SK-N-SH treated with all-trans-retinoic acid at 6 μM for 48 hours (cell line): Measurements from ENCODE around the gene RBM4.

Source experiments
- ATAC-seq: fragments of 200-7000 bp; cut with Tn5 transposase; 3 replicates; pipeline ENCODE4 v1.9.1; 2020; ENCODE audit warnings: mild to moderate bottlenecking, moderate library complexity
- ARNTL ChIP-seq: fragments of 450-650 bp; formaldehyde crosslinking; IDR thresholded peaks from 2 replicates; pipeline ENCODE4 v1.5.0; 2020; ENCODE audit warnings: low read depth, mild to moderate bottlenecking, moderate library complexity, borderline replicate concordance
- BACH2 ChIP-seq: fragments of 250-450 bp; sonication (Bioruptor Pico); IDR thresholded peaks from 2 replicates; pipeline ENCODE4 v1.9.0; 2021; ENCODE audit warnings: mild to moderate bottlenecking, borderline replicate concordance
- CREB5 ChIP-seq: fragments of 250-450 bp; sonication (Bioruptor Pico); IDR thresholded peaks from 2 replicates; pipeline ENCODE4 v1.5.1; 2020; ENCODE audit warnings: low read depth, mild to moderate bottlenecking, moderate library complexity
- CSDC2 ChIP-seq: fragments of 250-450 bp; sonication (Bioruptor Pico); IDR thresholded peaks from 2 replicates; pipeline ENCODE4 v1.5.0; 2020; ENCODE audit warnings: mild to moderate bottlenecking, moderate library complexity
- ESRRG ChIP-seq: fragments of 250-450 bp; sonication (Bioruptor Pico); IDR thresholded peaks from 2 replicates; pipeline ENCODE4 v1.6.1; 2021; ENCODE audit warnings: mild to moderate bottlenecking
- GLIS3 ChIP-seq: fragments of 250-450 bp; sonication (Bioruptor Pico); IDR thresholded peaks from 2 replicates; pipeline ENCODE4 v1.5.0; 2020; ENCODE audit warnings: mild to moderate bottlenecking, moderate library complexity
- ISL1 ChIP-seq: fragments of 250-450 bp; sonication (Bioruptor Pico); IDR thresholded peaks from 2 replicates; pipeline ENCODE4 v2.1.2; 2022; ENCODE audit warnings: mild to moderate bottlenecking, moderate library complexity
- OSR1 ChIP-seq: fragments of 250-450 bp; sonication (Bioruptor Pico); IDR thresholded peaks from 2 replicates; pipeline ENCODE4 v1.8.0; 2022; ENCODE audit warnings: moderate library complexity, mild to moderate bottlenecking, inconsistent platforms
- PATZ1 ChIP-seq: fragments of 250-450 bp; sonication (Bioruptor Pico); IDR thresholded peaks from 2 replicates; pipeline ENCODE4 v1.8.0; 2020; ENCODE audit warnings: mild to moderate bottlenecking, moderate library complexity, borderline replicate concordance
- POU6F1 ChIP-seq: fragments of 250-450 bp; sonication (Bioruptor Pico); IDR thresholded peaks from 2 replicates; pipeline ENCODE4 v1.8.0; 2021; ENCODE audit warnings: low read depth, mild to moderate bottlenecking, moderate library complexity, borderline replicate concordance
- PPARA ChIP-seq: fragments of 250-450 bp; sonication (Bioruptor Pico); IDR thresholded peaks from 2 replicates; pipeline ENCODE4 v1.5.0; 2020; ENCODE audit warnings: mild to moderate bottlenecking, borderline replicate concordance
- RARB ChIP-seq: fragments of 250-450 bp; sonication (Bioruptor Pico); IDR thresholded peaks from 2 replicates; pipeline ENCODE4 v1.8.0; 2021; ENCODE audit warnings: mild to moderate bottlenecking, moderate library complexity
- TOX ChIP-seq: fragments of 250-450 bp; sonication (Bioruptor Pico); IDR thresholded peaks from 2 replicates; pipeline ENCODE4 v1.8.0; 2021; ENCODE audit warnings: mild to moderate bottlenecking, moderate library complexity, borderline replicate concordance
- TSHZ2 ChIP-seq: fragments of 250-450 bp; sonication (Bioruptor Pico); IDR thresholded peaks from 2 replicates; pipeline ENCODE4 v1.5.0; 2020; ENCODE audit warnings: mild to moderate bottlenecking, moderate library complexity
- ZC3H10 ChIP-seq: fragments of 250-450 bp; sonication (Bioruptor Pico); IDR thresholded peaks from 2 replicates; pipeline ENCODE4 v1.5.1; 2021; ENCODE audit warnings: mild to moderate bottlenecking, moderate library complexity
- ZFP3 ChIP-seq: fragments of 250-450 bp; sonication (Bioruptor Pico); IDR thresholded peaks from 2 replicates; pipeline ENCODE4 v1.5.0; 2020; ENCODE audit warnings: mild to moderate bottlenecking, moderate library complexity
- ZFP30 ChIP-seq: fragments of 450-650 bp; formaldehyde crosslinking; IDR thresholded peaks from 2 replicates; pipeline ENCODE4 v1.5.0; 2022; ENCODE audit warnings: mild to moderate bottlenecking, moderate library complexity
- ZNF565 ChIP-seq: fragments of 450-650 bp; formaldehyde crosslinking; conservative IDR thresholded peaks from 2 replicates; pipeline ENCODE4 v1.5.0; 2020; ENCODE audit warnings: low read depth, mild to moderate bottlenecking, moderate library complexity
- ZNF70 ChIP-seq: fragments of 450-650 bp; formaldehyde crosslinking; IDR thresholded peaks from 2 replicates; pipeline ENCODE4 v1.5.0; 2020; ENCODE audit warnings: mild to moderate bottlenecking, moderate library complexity
- ZNF8 ChIP-seq: fragments of 450-650 bp; formaldehyde crosslinking; IDR thresholded peaks from 2 replicates; pipeline ENCODE4 v1.5.0; 2020; ENCODE audit warnings: mild to moderate bottlenecking, moderate library complexity
- TF ChIP-seq, protein P1 (sequence below): fragments of 250-450 bp; sonication (Bioruptor Pico); IDR thresholded peaks from 2 replicates; pipeline ENCODE4 v1.5.1; 2021; ENCODE audit warnings: mild to moderate bottlenecking, moderate library complexity

Gene RBM4

GRCh38 chr11:66593303-66593635 is 45.2 kb upstream of the RBM4 start:
- no peak for TF ChIP-seq ZNF70 (CRISPR knock-in tag)
- no peak for TF ChIP-seq PPARA (CRISPR knock-in tag)
- no peak for TF ChIP-seq GLIS3 (CRISPR knock-in tag)
- TF ChIP-seq POU6F1 (CRISPR knock-in tag), result no peak
- no peak for TF ChIP-seq ZNF8 (CRISPR knock-in tag)
- no peak for TF ChIP-seq ZFP30
- no peak for TF ChIP-seq ISL1
- no peak for TF ChIP-seq CREB5 (CRISPR knock-in tag)
- no peak for TF ChIP-seq PATZ1
- TF ChIP-seq, all 23 proteins: peak for 0
- ATAC-seq, result peak; percentile 18; the same call in 2 of the 3 replicates

DNA sequence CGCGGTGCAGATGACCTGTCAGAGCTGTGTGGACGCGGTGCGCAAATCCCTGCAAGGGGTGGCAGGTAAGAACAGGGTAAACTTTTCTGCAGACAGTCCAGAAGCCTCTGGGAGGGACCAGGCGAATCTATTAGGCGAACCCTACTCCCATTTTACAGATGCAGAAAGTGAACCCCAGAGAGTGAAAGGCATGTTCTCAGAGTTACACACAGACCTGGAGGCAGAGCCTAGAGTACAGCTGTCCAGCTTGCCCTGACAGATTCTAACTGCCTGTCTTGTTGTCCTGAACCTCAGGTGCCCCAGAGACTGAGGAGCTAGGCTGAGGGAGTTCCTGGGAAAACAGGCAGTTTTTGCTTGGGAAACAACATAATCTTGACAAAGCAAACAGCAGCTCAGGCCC is 44.9 kb upstream of the RBM4 start:
- TF ChIP-seq PPARA (CRISPR knock-in tag), result no peak
- no peak for TF ChIP-seq ZFP30
- no peak for TF ChIP-seq ZFP3
- TF ChIP-seq RARB, result no peak
- TF ChIP-seq ZNF70 (CRISPR knock-in tag), result no peak
- no peak for TF ChIP-seq POU6F1 (CRISPR knock-in tag)
- no peak for TF ChIP-seq ISL1
- TF ChIP-seq ARNTL (CRISPR knock-in tag), result no peak
- no peak for TF ChIP-seq TSHZ2 (CRISPR knock-in tag)
- no peak for TF ChIP-seq ESRRG (CRISPR knock-in tag)
- TF ChIP-seq ZNF565, result no peak
- TF ChIP-seq ZC3H10 (CRISPR knock-in tag), result no peak
- no peak for TF ChIP-seq PATZ1
- TF ChIP-seq ZNF8 (CRISPR knock-in tag), result no peak
- TF ChIP-seq, all 23 proteins: peak for 0
- no peak for ATAC-seq

GRCh38 chr11:66595245-66595904 is 43.1 kb upstream of the RBM4 start:
- ATAC-seq, result no peak
- no peak for TF ChIP-seq ESRRG (CRISPR knock-in tag)
- TF ChIP-seq ZNF70 (CRISPR knock-in tag), result no peak
- TF ChIP-seq TOX (CRISPR knock-in tag), result no peak
- TF ChIP-seq ISL1, result no peak
- TF ChIP-seq, protein P1, sequence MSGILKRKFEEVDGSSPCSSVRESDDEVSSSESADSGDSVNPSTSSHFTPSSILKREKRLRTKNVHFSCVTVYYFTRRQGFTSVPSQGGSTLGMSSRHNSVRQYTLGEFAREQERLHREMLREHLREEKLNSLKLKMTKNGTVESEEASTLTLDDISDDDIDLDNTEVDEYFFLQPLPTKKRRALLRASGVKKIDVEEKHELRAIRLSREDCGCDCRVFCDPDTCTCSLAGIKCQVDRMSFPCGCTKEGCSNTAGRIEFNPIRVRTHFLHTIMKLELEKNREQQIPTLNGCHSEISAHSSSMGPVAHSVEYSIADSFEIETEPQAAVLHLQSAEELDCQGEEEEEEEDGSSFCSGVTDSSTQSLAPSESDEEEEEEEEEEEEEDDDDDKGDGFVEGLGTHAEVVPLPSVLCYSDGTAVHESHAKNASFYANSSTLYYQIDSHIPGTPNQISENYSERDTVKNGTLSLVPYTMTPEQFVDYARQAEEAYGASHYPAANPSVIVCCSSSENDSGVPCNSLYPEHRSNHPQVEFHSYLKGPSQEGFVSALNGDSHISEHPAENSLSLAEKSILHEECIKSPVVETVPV, result no peak
- no peak for TF ChIP-seq ZFP3
- no peak for TF ChIP-seq ZNF565
- no peak for TF ChIP-seq ZNF8 (CRISPR knock-in tag)
- TF ChIP-seq BACH2 (CRISPR knock-in tag), result no peak
- TF ChIP-seq POU6F1 (CRISPR knock-in tag), result no peak
- TF ChIP-seq ZFP30, result no peak
- no peak for TF ChIP-seq CSDC2
- TF ChIP-seq OSR1 (CRISPR knock-in tag), result no peak
